Embryonic facial prominence (tissue), 1 donor: ENCODE data around the gene CDK2.
A peak's percentile ranks its signal among the peaks of the same experiment; 100 is the strongest.
"Not testable (repeated sequence)": the region's sequence is repeated elsewhere in the genome, so short reads cannot be mapped to it uniquely, and the experiment has no call there.

ENCODE experiments used
- DNase-seq: peaks from one replicate; pipeline ENCODE4 v3.0.0-alpha.2; 2016; ENCODE audit errors: extremely low spot score

Gene CDK2

GRCh38 chr12:55981882-55982281, 15.3 kb downstream of the CDK2 start:
- DNase-seq, result not testable (repeated sequence)

- DNase-seq, result no peak
Observed at GRCh38 chr12:55982319-55982936, 15.8 kb downstream of the CDK2 start.

- DNase-seq, result no peak
Observed at GRCh38 chr12:55983232-55983842, 16.7 kb downstream of the CDK2 start.

- no peak for DNase-seq
Observed at GRCh38 chr12:55984861-55985260, 18.2 kb downstream of the CDK2 start.

GRCh38 chr12:55985341-55985740, 18.7 kb downstream of the CDK2 start:
- DNase-seq, result no peak

GRCh38 chr12:55985976-55986375, 19.3 kb downstream of the CDK2 start:
- DNase-seq, result not testable (repeated sequence)

- no peak for DNase-seq
Observed at GRCh38 chr12:55991110-55991509, 24.5 kb downstream of the CDK2 start.

- no peak for DNase-seq
Observed at GRCh38 chr12:55993230-55993853, 26.7 kb downstream of the CDK2 start.

- no peak for DNase-seq
Observed at GRCh38 chr12:55995366-55995765, 28.7 kb downstream of the CDK2 start.

- DNase-seq, result peak; percentile 27
Observed at GRCh38 chr12:55996201-55996714, 29.6 kb downstream of the CDK2 start.

- peak; percentile 77 for DNase-seq
Observed at GRCh38 chr12:55996715-55997534, 30.3 kb downstream of the CDK2 start, which contains the start of gene SUOX. SUOX (plus strand) TSS chr12:55997276; CDS start chr12:56002222, 4,946 bp downstream.

- no peak for DNase-seq
Observed at GRCh38 chr12:55997535-55997859, 30.9 kb downstream of the CDK2 start.

GRCh38 chr12:55999522-55999921, 32.9 kb downstream of the CDK2 start:
- not testable (repeated sequence) for DNase-seq

GRCh38 chr12:55999999-56000540, 33.4 kb downstream of the CDK2 start:
- not testable (repeated sequence) for DNase-seq

GRCh38 chr12:56001487-56002100, 35.0 kb downstream of the CDK2 start:
- DNase-seq, result no peak

GRCh38 chr12:56003376-56003775, 36.7 kb downstream of the CDK2 start:
- DNase-seq, result not testable (repeated sequence)

GRCh38 chr12:56004211-56004610, 37.6 kb downstream of the CDK2 start:
- no peak for DNase-seq

- DNase-seq, result peak; percentile 32
Observed at GRCh38 chr12:56007564-56008559, 41.2 kb downstream of the CDK2 start.

GRCh38 chr12:56010111-56010570, 43.5 kb downstream of the CDK2 start:
- DNase-seq, result no peak

- DNase-seq, result no peak
Observed at GRCh38 chr12:56011509-56012090, 45.0 kb downstream of the CDK2 start.
